ENCODE data around the gene BZW2.

The BZW2 gene

DNA sequence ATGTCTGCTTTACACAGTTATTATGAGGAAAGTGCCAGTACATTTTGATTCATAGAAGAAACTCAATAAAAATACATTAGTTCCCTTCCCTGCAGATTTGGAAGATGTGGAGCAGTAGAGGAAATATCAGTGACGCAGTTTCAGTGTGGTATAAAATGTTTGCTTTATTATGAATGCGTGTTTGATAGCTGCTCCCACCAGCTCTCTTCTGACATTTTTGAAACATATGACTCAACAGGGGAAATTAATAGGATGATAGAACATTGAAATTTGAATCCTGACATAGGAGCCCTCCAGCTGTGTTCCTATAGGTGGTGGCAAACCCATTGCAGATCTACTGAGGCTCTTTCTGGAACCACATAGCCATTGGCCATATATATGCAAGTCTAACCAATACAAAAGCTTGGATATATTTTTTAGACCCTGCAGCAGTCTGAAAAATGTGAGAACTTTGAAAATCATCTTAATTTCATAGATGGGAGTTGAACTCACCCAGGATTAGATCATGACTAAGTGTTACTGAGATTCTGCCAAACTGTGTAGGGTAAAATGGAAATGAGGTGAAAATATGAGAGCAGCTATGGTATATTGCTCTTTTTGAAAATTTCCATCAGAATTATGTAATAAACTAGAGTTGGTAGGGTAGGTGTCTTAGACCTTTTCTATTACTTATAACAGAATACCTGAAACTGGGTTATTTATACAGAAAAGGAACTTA is 47.8 kb downstream of the BZW2 start:
- DNase-seq (ENCODE audit: low spot score), result no peak
- TF ChIP-seq, protein P1, sequence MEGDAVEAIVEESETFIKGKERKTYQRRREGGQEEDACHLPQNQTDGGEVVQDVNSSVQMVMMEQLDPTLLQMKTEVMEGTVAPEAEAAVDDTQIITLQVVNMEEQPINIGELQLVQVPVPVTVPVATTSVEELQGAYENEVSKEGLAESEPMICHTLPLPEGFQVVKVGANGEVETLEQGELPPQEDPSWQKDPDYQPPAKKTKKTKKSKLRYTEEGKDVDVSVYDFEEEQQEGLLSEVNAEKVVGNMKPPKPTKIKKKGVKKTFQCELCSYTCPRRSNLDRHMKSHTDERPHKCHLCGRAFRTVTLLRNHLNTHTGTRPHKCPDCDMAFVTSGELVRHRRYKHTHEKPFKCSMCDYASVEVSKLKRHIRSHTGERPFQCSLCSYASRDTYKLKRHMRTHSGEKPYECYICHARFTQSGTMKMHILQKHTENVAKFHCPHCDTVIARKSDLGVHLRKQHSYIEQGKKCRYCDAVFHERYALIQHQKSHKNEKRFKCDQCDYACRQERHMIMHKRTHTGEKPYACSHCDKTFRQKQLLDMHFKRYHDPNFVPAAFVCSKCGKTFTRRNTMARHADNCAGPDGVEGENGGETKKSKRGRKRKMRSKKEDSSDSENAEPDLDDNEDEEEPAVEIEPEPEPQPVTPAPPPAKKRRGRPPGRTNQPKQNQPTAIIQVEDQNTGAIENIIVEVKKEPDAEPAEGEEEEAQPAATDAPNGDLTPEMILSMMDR (IDR thresholded peaks at IDR 0.05; ENCODE audit: borderline replicate concordance, control extremely low read depth, extremely low read depth, insufficient read depth, missing control alignments), result no peak
- in situ Hi-C loops (cut with MboI; ENCODE audit: low sequenced_read_pairs, unreplicated experiment), result no loop called here

DNA sequence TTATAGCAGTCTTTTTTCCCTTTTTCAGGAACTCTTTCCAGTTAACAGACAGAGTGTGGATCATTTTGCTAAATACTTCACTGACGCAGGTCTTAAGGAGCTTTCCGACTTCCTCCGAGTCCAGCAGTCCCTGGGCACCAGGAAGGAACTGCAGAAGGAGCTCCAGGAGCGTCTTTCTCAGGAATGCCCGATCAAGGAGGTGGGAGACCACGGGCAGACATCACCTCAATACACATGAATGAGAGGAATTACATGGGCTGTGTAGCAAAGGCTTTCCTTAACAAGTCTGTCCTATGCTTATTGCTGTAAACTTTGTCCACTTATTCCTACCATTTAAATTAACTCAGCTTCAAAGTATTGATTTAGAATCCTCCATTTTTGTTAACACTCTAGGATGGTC is 48.8 kb downstream of the BZW2 start:
- in situ Hi-C loops (cut with MboI; ENCODE audit: low sequenced_read_pairs, unreplicated experiment), result no loop called here
- no peak for DNase-seq (ENCODE audit: low spot score)
- TF ChIP-seq, protein P1 (IDR thresholded peaks at IDR 0.05; ENCODE audit: borderline replicate concordance, control extremely low read depth, extremely low read depth, insufficient read depth, missing control alignments), result no peak

DNA sequence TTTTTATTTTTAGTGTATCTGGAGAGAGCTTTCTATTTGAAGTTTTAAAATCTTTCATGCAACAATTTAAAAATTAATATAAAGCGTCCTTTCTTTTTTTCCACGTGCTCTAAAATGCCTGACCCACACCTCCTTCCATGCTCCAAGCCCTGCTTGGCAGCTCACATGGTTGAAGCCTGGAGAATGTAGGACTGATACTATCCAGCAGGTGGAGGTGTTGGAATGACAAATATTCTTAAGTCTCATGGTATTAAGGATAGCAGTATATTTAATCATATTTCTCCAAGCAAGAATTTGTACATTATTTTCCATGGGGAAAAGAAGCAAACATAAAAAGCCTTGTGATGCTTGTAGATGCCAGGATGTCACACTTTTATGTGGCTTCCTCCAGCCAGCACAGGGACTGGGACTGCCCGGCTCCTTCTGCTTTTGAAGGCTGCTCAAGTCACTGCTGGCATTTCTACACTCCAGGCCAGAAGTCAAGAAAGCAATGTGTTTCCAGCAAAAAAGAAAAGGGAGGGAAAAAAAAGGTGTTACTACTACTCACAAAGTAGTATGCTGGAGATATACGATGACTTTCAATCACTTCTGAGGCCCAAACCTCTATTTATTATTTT is 49.7 kb downstream of the BZW2 start:
- DNase-seq (ENCODE audit: low spot score), result no peak
- in situ Hi-C loops (cut with MboI; ENCODE audit: low sequenced_read_pairs, unreplicated experiment), result no loop called here
- TF ChIP-seq, protein P1 (IDR thresholded peaks at IDR 0.05; ENCODE audit: borderline replicate concordance, control extremely low read depth, extremely low read depth, insufficient read depth, missing control alignments), result peak; percentile 39

GRCh38 chr7:16697507-16698199 is 51.7 kb downstream of the BZW2 start:
- no peak for DNase-seq (ENCODE audit: low spot score)
- TF ChIP-seq, protein P1 (IDR thresholded peaks at IDR 0.05; ENCODE audit: borderline replicate concordance, control extremely low read depth, extremely low read depth, insufficient read depth, missing control alignments), result no peak
- in situ Hi-C loops (cut with MboI; ENCODE audit: low sequenced_read_pairs, unreplicated experiment), result no loop called here

GRCh38 chr7:16698200-16698905 is 52.4 kb downstream of the BZW2 start:
- in situ Hi-C loops (cut with MboI; ENCODE audit: low sequenced_read_pairs, unreplicated experiment), result no loop called here
- no peak for DNase-seq (ENCODE audit: low spot score)
- TF ChIP-seq, protein P1 (IDR thresholded peaks at IDR 0.05; ENCODE audit: borderline replicate concordance, control extremely low read depth, extremely low read depth, insufficient read depth, missing control alignments), result no peak

DNA sequence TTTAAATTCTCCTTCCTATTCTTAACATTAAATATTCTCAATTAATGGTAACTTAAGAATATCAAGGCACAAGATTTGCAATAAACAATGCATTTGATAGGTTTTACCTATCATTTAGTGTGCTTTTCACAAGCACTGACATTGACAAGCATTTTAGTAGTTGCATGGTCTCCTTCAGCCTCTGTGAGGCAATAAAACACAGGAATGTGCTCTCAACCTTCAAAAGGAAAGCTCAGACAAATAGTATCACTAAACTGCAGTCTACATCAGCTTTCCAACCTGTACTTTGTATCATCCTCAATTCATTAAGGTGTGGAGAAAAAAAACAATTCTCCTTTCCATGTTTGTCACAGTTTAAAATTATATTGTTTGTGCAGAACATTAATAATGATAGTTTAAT is 56.5 kb downstream of the BZW2 start:
- no peak for DNase-seq (ENCODE audit: low spot score)
- TF ChIP-seq, protein P1 (IDR thresholded peaks at IDR 0.05; ENCODE audit: borderline replicate concordance, control extremely low read depth, extremely low read depth, insufficient read depth, missing control alignments), result no peak
- in situ Hi-C loops (cut with MboI; ENCODE audit: low sequenced_read_pairs, unreplicated experiment), result no loop called here

Measured in GM13976 (cell line).